HG02623 (cell line): ENCODE data around the gene MAP2K2.
A peak's percentile ranks its signal among the peaks of the same experiment; 100 is the strongest.

Experiments
- ATAC-seq: cut with Tn5 transposase; IDR thresholded peaks from one replicate; pipeline ENCODE4 v1.9.1; 2021; ENCODE audit warnings: moderate library complexity; ENCODE audit not compliant: unreplicated experiment

The MAP2K2 gene

GRCh38 chr19:4100647-4101495 lies 23.1 kb downstream of the MAP2K2 start:
- no peak for ATAC-seq

- ATAC-seq: no peak
These were observed 24.7 kb downstream of the MAP2K2 start for GRCh38 chr19:4099041-4099764.

GRCh38 chr19:4098493-4098892 lies 25.4 kb downstream of the MAP2K2 start:
- no peak for ATAC-seq

- no peak for ATAC-seq
These were observed 26.4 kb downstream of the MAP2K2 start for GRCh38 chr19:4097501-4097900.

GRCh38 chr19:4096049-4096892 lies 27.7 kb downstream of the MAP2K2 start:
- no peak for ATAC-seq

- ATAC-seq: no peak
These were observed 28.5 kb downstream of the MAP2K2 start for GRCh38 chr19:4095488-4095844.

GRCh38 chr19:4094761-4095487 lies 29.0 kb downstream of the MAP2K2 start:
- no peak for ATAC-seq

GRCh38 chr19:4094291-4094690 lies 29.6 kb downstream of the MAP2K2 start:
- ATAC-seq: no peak

GRCh38 chr19:4093643-4094175 lies 30.2 kb downstream of the MAP2K2 start:
- no peak for ATAC-seq

- ATAC-seq: no peak
These were observed 33.3 kb downstream of the MAP2K2 start for GRCh38 chr19:4090356-4091220.

GRCh38 chr19:4089946-4090345 lies 34.0 kb downstream of the MAP2K2 start:
- ATAC-seq: no peak

GRCh38 chr19:4089400-4089908 lies 34.5 kb downstream of the MAP2K2 start:
- peak; percentile 47 for ATAC-seq

GRCh38 chr19:4088975-4089374 lies 34.9 kb downstream of the MAP2K2 start:
- ATAC-seq: peak; percentile 18

GRCh38 chr19:4087787-4088679 lies 35.9 kb downstream of the MAP2K2 start:
- no peak for ATAC-seq

- no peak for ATAC-seq
These were observed 37.5 kb downstream of the MAP2K2 start for GRCh38 chr19:4086411-4086867.

- ATAC-seq: no peak
These were observed 39.4 kb downstream of the MAP2K2 start for GRCh38 chr19:4084547-4084877.

- no peak for ATAC-seq
These were observed 40.0 kb downstream of the MAP2K2 start for GRCh38 chr19:4083677-4084546.
